Immature natural killer cell (primary cell): Measurements from ENCODE around the gene BRCA2. TPM values are rescaled to one million over a fixed set of nuclear protein-coding genes. Genes with fewer than 3 reads are reported as not detected.

Source experiments
- DNase-seq, 3 donors: peaks; one replicate each; pipeline ENCODE4 v3.0.0; 2022; ENCODE audit warnings: mixed read lengths in 1 of 3
- H3K27ac Mint-ChIP-seq, 6 donors: one replicate each; pipeline ENCODE4 v1.8.0; 2020; ENCODE audit warnings: mixed read lengths in 6 of 6, mild to moderate bottlenecking in 5 of 6, inconsistent platforms in 4 of 6, moderate library complexity in 3 of 6
- H3K27me3 Mint-ChIP-seq, 3 donors: one replicate each; pipeline ENCODE4 v1.8.0; 2020 to 2021; ENCODE audit warnings: low read depth in 3 of 3, mild to moderate bottlenecking in 3 of 3, mixed read lengths in 3 of 3, moderate library complexity in 3 of 3, inconsistent platforms in 1 of 3
- H3K36me3 Mint-ChIP-seq, 3 donors: one replicate each; pipeline ENCODE4 v1.8.0; 2020; ENCODE audit warnings: mixed read lengths in 3 of 3, inconsistent platforms in 2 of 3, mild to moderate bottlenecking in 2 of 3
- H3K4me1 Mint-ChIP-seq, 2 donors: one replicate each; pipeline ENCODE4 v1.8.0; 2020; ENCODE audit warnings: inconsistent platforms in 2 of 2, mild to moderate bottlenecking in 2 of 2, mixed read lengths in 2 of 2, moderate library complexity in 1 of 2
- H3K4me3 Mint-ChIP-seq, 5 donors: one replicate each; pipeline ENCODE4 v1.8.0; 2020; ENCODE audit warnings: mild to moderate bottlenecking in 5 of 5, mixed read lengths in 5 of 5, inconsistent platforms in 3 of 5, moderate library complexity in 3 of 5
- H3K9me3 Mint-ChIP-seq, 6 donors: one replicate each; pipeline ENCODE4 v1.8.0; 2020; ENCODE audit warnings: mild to moderate bottlenecking in 6 of 6, mixed read lengths in 6 of 6, inconsistent platforms in 4 of 6, moderate library complexity in 3 of 6
- polyA plus RNA-seq, 3 donors: library from polyadenylated mRNA; unstranded; fragments of 300-500 nt; fragmentation: Illumina TruSeq; gene quantifications; one replicate each; pipeline ENCODE4 v1.2.3, GENCODE V29; 2021

The BRCA2 gene
- polyA plus RNA-seq, 3 donors from 2014 or later, result 1.0 to 2.5 TPM; not detected in 1

DNA sequence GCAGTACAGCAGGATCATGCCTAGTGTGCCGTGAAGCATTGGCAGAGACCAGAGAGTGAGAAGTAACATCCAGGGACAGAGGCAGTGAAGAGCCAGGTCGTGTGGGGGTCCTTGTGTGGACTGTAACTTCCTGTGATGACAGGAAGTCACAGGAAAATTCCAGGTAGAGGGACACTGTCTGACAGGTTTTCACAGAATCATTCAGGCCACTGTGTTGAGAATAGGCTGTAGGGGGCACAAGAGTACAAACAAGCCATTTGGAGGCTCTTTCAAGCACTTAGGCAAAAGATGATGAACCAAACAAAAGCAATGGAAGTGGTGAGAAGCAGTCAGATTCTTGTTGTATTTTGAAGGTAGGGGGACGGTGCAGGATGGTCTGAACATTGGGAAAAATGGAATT, 66.2 kb downstream of the BRCA2 start:
- peak; percentile 19 to 45 (median 36) for DNase-seq
- no peaks in the 10 kb centered on the region for H3K27me3 Mint-ChIP-seq
- H3K27ac Mint-ChIP-seq, result no peak overlapping the region
- H3K36me3 Mint-ChIP-seq, result no peaks in the 10 kb centered on the region
- no peaks in the 10 kb centered on the region for H3K4me1 Mint-ChIP-seq
- no peaks in the 10 kb centered on the region for H3K9me3 Mint-ChIP-seq
- H3K4me3 Mint-ChIP-seq, result no peak overlapping the region

DNA sequence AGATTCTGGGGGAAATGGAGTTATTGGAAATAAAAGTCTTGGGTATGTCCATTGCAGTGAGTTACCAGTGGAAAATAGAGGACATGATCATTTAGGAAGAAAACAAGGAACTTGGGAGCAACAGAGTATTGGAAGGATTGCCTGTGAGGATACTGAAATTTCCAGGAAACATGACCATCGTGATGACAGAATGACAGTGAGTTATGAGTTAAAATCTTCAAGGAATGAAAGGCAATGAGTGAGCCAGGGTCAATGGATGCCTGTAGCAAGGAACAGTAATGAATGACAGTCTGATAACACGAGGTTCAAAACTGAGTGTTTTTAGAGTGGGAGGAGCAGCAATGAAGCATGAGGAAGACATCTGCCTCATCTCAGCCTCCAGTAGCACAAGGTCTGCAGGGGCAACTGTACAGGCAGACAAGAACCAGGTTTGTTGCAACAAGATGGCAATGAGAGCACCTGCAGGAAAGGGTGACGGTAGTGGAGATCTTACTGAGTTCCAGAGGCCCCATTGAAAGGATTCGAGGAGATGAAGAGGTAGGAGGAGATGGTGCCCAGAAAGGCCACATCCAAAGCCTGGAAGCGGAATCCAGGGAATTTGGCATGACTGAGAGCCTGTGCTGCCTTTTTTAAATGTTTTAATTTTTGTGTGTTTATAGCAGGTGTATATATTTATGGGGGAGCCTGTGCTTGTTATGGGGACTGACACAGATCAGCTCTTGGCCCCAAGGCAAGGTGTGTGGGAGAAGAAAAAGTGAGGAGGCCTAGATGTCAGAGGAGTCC, 68.7 kb downstream of the BRCA2 start:
- no peak overlapping the region for H3K27ac Mint-ChIP-seq
- H3K4me3 Mint-ChIP-seq, result no peak overlapping the region
- no peaks in the 10 kb centered on the region for H3K9me3 Mint-ChIP-seq
- no peak for DNase-seq
- peaks cover 0 to 1% (median 0%) of the 10 kb centered on the region in 3 donors for H3K27me3 Mint-ChIP-seq
- no peaks in the 10 kb centered on the region for H3K36me3 Mint-ChIP-seq
- no peaks in the 10 kb centered on the region for H3K4me1 Mint-ChIP-seq

DNA sequence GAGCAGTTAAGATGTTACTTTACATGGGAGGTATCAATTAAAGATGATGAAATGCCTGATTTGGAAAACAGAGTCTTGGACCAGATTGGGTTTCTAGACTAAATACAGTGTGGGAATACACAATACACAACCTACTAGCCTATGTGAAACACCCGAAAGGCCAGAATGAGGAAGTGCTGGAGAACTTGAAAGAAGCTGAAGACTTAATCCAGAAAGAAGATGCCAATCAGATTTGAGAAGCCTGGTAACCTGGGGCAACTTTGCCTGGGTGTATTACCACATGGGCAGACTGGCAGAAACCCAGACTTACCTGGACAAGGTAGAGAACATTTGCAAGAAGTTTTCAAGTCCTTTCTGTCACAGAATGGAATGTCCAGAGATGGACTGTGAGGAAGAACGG, 69.4 kb downstream of the BRCA2 start:
- H3K4me3 Mint-ChIP-seq, result no peak overlapping the region
- peaks cover 3 to 5% of the 10 kb centered on the region in 2 donors for H3K4me1 Mint-ChIP-seq
- DNase-seq, result no peak
- peaks cover 0 to 1% (median 0%) of the 10 kb centered on the region in 3 donors for H3K27me3 Mint-ChIP-seq
- H3K9me3 Mint-ChIP-seq, result no peaks in the 10 kb centered on the region
- no peaks in the 10 kb centered on the region for H3K36me3 Mint-ChIP-seq
- H3K27ac Mint-ChIP-seq, result no peak overlapping the region

DNA sequence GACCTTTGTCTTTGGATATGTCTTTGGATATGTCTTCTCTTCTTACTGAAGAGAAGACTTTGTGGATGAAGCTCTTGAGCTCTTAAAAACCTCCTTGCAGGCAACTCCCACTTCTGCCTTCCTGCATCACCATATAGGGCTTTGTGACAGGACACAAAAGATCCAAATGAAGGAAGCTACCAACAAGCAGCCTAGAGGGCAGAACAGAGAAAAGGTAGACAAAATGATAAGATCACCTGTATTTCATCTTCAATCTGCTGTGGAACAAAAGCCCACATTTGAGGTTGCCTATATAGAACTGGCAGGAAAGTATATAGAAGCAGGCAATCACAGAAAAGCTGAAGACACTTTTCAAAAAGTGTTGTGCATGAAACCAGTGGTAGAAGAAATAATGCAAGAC, 70.1 kb downstream of the BRCA2 start:
- Mint-ChIP-seq H3K4me1 (peaks cover 9 to 12% of the 10 kb centered on the region in 2 donors), H3K27ac (no peak overlapping the region), H3K4me3 (no peak overlapping the region), H3K27me3 (peaks cover 0 to 3% (median 1%) of the 10 kb centered on the region in 3 donors), H3K9me3 (no peaks in the 10 kb centered on the region), H3K36me3 (no peaks in the 10 kb centered on the region)
- no peak for DNase-seq

DNA sequence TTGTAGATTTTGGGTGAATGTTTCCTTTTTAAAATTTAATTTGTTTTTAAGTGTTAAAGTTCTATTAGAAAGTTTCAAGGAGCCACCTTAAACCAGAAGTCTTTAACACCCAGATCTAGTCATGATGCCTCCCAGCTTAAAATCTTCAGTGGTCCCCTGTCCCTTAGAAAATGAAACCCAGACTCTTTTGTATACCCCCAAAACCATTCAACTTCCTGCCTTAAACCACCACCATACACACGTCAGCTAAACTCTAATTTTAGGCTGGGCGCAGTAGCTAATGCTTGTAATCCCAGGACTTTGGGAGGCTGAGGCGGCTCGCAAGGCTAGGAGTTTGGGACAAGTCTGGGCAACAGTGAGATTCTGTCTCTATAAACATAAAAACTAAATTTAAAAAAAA, 74.7 kb downstream of the BRCA2 start:
- Mint-ChIP-seq H3K36me3 (no peaks in the 10 kb centered on the region), H3K9me3 (no peaks in the 10 kb centered on the region), H3K4me1 (peaks cover 14 to 19% of the 10 kb centered on the region in 2 donors), H3K27me3 (peaks cover 0 to 3% (median 1%) of the 10 kb centered on the region in 3 donors), H3K4me3 (peak overlapping the region; percentile 5 to 76 (median 44)), H3K27ac (peak overlapping the region in 5 of 6 donors; percentile 39 to 82 (median 60))
- peak; percentile 43 to 47 (median 47) for DNase-seq

DNA sequence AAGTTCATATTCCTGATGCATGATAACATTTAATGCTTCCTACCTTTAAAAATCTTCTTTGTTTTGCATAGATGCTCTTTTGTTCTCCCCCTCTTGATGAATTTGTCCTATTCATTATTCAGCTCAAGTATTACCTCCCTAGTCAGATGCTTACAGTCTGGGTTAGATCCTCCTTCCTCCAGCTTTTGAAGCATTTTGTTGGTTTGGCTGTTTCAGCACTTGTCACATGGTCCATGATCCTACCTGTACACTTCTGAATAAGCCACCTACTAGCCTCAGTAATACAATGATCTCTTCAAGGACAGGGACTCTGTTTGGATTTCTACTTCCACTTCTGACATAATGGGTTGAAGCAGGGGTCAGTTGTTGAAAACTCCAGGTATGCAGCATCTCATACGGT, 75.2 kb downstream of the BRCA2 start:
- Mint-ChIP-seq H3K27me3 (peaks cover 0 to 3% (median 1%) of the 10 kb centered on the region in 3 donors), H3K4me3 (peak overlapping the region in 4 of 5 donors; percentile 49 to 76 (median 60)), H3K27ac (peak overlapping the region; percentile 2 to 87 (median 74)), H3K4me1 (peaks cover 14 to 19% of the 10 kb centered on the region in 2 donors), H3K36me3 (no peaks in the 10 kb centered on the region), H3K9me3 (no peaks in the 10 kb centered on the region)
- DNase-seq, result no peak

DNA sequence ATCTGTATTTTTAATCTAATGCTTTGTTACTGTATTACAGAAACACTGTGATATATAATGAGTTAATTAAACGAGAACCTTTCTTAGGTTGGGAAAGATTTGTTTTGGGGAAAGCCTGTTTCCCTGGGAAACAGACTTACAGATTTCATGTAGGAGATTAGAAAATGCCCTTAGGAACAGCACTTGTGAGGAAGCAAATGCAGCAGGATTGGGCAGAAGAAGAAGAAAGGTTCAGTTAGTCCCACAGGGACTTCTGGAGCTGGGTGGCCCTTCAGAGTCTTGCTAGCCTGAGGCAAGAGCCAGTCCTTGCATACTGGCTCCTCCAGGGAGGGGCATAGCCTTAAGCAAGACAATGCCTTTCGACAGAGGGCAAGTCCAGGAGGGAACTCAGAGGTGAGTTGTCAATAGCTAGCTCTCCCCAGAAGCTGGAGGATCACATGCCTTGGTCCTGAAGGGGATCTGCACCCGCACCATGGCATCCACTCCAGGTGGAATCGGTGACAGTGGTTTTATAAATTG, 75.9 kb downstream of the BRCA2 start:
- peaks cover 14 to 19% of the 10 kb centered on the region in 2 donors for H3K4me1 Mint-ChIP-seq
- no peak for DNase-seq
- no peak overlapping the region for H3K4me3 Mint-ChIP-seq
- peaks cover 0 to 3% (median 1%) of the 10 kb centered on the region in 3 donors for H3K27me3 Mint-ChIP-seq
- H3K27ac Mint-ChIP-seq, result peak overlapping the region; percentile 2 to 87 (median 62)
- H3K36me3 Mint-ChIP-seq, result no peaks in the 10 kb centered on the region
- H3K9me3 Mint-ChIP-seq, result no peaks in the 10 kb centered on the region

DNA sequence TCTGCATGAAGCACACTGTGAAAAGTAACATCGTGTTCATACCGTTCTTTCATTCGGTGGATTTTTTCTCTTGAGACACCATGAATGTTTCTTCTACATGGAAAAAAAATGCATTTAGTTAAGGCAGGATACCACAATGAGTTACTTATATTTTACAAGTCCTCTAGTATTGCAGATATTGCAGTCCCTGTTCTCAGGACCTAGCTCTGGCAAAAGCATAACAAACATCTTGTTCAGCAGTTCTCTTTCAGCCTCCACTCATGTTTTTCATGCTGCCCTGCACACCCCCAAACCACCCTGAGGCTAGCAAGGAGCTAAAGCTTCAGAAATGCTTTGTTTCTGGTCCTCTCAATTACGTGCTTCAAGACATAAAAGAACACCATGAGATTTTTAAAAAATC, 87.8 kb downstream of the BRCA2 start:
- H3K27me3 Mint-ChIP-seq, result no peaks in the 10 kb centered on the region
- no peak for DNase-seq
- no peaks in the 10 kb centered on the region for H3K9me3 Mint-ChIP-seq
- H3K36me3 Mint-ChIP-seq, result peaks cover 26 to 42% (median 30%) of the 10 kb centered on the region in 3 donors
- H3K27ac Mint-ChIP-seq, result peak overlapping the region in 1 of 6 donors; percentile 26
- H3K4me1 Mint-ChIP-seq, result no peaks in the 10 kb centered on the region
- no peak overlapping the region for H3K4me3 Mint-ChIP-seq

DNA sequence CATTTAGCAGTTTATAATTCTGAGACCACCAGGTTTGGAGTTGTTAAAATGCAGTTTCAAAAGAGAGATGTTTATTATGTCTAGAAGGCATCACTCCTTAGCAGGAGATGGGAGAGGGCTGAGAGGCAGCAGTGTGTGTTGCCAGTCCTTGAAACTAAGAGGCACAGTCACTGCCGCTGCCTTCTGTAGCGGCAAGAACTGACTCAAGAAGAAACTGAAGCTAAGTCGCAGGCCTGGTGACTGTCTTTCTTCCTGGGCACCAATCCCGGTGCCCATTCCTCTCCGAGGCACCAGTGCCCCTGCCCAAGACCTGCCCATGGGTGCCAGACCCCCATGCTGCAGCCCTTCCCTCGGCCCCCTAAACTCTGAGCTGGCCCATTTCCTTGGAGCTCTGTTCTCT, 92.5 kb downstream of the BRCA2 start:
- Mint-ChIP-seq H3K4me1 (peaks cover 12 to 22% of the 10 kb centered on the region in 2 donors), H3K4me3 (no peak overlapping the region)

DNA sequence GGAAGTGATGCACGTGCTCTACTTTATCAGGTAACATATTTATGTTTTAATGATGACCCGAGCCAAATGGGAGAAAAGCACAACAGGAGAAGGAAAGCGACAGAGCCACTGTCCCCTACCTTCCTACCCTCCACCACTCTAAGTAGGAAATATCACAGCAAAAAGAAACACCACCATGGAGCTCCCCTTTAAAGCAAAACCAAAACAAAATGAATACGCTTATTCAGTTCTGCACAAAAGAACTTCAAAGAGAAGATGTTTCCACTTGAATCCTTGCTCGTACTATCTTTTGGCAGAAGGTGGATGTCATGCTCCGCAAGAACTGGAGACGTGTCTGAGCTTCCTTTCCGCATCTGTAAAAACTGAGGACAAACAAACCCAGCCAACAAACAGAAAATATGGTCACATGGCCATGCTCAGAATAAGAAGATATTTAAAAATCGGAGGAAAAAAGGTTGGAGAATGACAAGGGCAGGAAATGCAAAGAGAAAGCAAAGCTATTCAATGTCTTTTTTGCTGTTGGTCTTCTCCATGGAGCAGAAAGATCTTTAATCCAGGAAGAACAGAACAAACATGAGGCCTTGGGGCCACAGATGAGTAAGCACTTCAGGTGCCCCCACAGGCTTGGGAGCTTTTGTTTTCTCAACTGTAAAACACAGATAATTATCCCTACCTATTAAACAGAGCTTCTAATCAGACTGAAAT, 93.1 kb downstream of the BRCA2 start:
- Mint-ChIP-seq H3K9me3 (no peaks in the 10 kb centered on the region), H3K4me3 (no peak overlapping the region), H3K27ac (peak overlapping the region in 1 of 6 donors; percentile 10), H3K4me1 (peaks cover 12 to 22% of the 10 kb centered on the region in 2 donors), H3K27me3 (peaks cover 0 to 2% (median 0%) of the 10 kb centered on the region in 3 donors), H3K36me3 (peaks cover 17 to 26% (median 17%) of the 10 kb centered on the region in 3 donors)
- no peak for DNase-seq

More for the DNA sequence above, 92.5 kb downstream of the BRCA2 start:
- Mint-ChIP-seq H3K27me3 (peaks cover 0 to 2% (median 0%) of the 10 kb centered on the region in 3 donors), H3K36me3 (peaks cover 19 to 32% (median 22%) of the 10 kb centered on the region in 3 donors), H3K9me3 (no peaks in the 10 kb centered on the region), H3K27ac (no peak overlapping the region)
- DNase-seq, result no peak

DNA sequence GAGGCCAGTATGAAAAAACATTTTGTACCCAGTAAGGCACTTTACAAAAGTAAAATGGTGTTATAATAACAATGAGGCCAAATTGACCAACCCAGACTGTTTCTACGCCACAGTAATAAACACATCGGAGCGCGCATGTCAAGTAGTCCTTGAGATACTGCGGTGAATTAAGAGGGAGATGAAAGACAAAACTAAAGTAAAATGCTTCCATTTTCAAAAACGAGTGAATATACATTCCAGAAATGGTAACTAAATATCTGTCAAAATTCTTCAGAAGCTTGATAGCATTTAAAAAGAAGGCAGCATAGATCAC, 93.6 kb downstream of the BRCA2 start:
- Mint-ChIP-seq H3K4me1 (peaks cover 12 to 22% of the 10 kb centered on the region in 2 donors), H3K9me3 (no peaks in the 10 kb centered on the region), H3K36me3 (peaks cover 17 to 26% (median 17%) of the 10 kb centered on the region in 3 donors), H3K27me3 (peaks cover 0 to 2% (median 0%) of the 10 kb centered on the region in 3 donors), H3K4me3 (no peak overlapping the region), H3K27ac (peak overlapping the region in 1 of 6 donors; percentile 10)
- no peak for DNase-seq

DNA sequence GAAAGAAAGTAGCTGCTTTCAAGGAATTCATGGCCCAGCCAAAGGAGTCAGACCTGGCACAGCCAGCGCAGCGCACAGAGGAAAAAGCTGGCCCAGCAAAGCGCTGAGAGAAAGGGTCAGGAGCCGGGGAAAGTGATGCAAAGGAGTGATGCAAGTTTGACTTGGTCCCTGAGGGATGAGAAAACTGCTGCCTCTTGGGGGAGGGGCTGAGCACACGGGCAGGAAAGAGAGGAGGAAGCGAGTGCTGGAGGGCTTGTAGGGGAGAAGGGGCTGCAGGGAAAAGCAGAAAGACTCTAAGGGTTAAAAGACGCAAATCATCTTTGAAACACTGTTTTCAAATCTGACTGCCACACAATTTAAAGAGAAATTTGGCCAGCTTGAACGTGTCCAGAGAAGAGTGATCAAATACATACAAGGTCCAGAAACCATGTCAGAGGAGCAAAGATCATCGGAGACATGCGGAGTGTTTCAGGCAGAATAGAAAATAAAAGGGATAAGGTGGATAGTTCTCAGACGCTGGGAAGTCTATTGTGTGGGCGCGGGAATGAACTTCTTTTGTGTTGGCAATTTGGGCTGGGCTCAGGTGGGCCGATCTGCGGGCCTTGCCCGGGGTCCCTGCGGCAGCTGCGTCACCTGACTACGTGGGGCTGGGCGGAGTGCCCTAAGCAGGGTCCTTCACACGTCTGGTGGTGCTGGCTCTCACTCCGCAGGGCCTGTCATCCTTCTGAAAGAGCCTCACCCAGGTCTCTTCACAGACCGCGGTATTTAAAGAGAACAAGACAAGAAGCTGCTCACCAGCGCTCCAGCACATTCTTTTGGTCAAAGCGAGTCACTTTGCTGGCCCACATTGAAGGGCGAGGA, 94.5 kb downstream of the BRCA2 start:
- H3K4me1 Mint-ChIP-seq, result peaks cover 12 to 22% of the 10 kb centered on the region in 2 donors
- no peak for DNase-seq
- H3K4me3 Mint-ChIP-seq, result no peak overlapping the region
- peak overlapping the region in 1 of 6 donors; percentile 10 for H3K27ac Mint-ChIP-seq
- H3K9me3 Mint-ChIP-seq, result no peaks in the 10 kb centered on the region
- H3K36me3 Mint-ChIP-seq, result peaks cover 14 to 23% (median 20%) of the 10 kb centered on the region in 3 donors
- H3K27me3 Mint-ChIP-seq, result peaks cover 0 to 2% (median 0%) of the 10 kb centered on the region in 3 donors

DNA sequence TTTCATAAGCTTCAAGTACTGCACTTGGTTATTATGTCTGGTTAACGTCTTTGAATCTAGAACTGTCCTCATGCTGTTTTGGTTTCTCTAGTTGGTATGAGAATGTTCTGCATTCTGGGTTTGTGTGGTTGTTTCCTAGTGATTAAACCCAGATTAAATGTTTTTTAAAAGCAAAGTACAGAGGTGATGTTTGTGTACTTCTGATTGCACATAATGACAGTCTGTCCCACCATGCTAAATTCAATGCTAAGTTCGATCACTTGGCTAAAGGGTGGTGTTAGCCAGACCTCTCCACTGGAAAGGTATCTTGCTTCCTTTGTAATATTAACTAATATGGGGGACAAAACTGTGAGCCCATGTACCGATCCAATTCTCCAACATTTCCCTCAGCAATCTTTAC, 98.0 kb downstream of the BRCA2 start:
- H3K36me3 Mint-ChIP-seq, result peaks cover 8 to 13% (median 9%) of the 10 kb centered on the region in 3 donors
- H3K9me3 Mint-ChIP-seq, result no peaks in the 10 kb centered on the region
- DNase-seq, result no peak
- peaks cover 14 to 35% of the 10 kb centered on the region in 2 donors for H3K4me1 Mint-ChIP-seq
- no peak overlapping the region for H3K4me3 Mint-ChIP-seq
- H3K27me3 Mint-ChIP-seq, result peaks cover 0 to 3% (median 2%) of the 10 kb centered on the region in 3 donors
- no peak overlapping the region for H3K27ac Mint-ChIP-seq
